Body of pancreas (tissue), 4 donors: ENCODE measurements around the gene EML4.

Source experiments
- POLR2A ChIP-seq, 3 donors: fragments of 450-650 bp; IDR thresholded peaks; one replicate each; pipeline ENCODE4 v1.6.1; 2016; ENCODE audit warnings: antibody characterized with exemption in 3 of 3, mild to moderate bottlenecking in 2 of 3
- TF ChIP-seq, protein P1 (sequence below), 7 experiments: fragments of 450-650 bp in 4 of 7; fragments of 200-600 bp in 3 of 7; sonication (generic) in 3 of 7; IDR thresholded peaks; one replicate each; pipeline ENCODE4 v1.5.1; 2016 to 2019; ENCODE audit warnings: antibody characterized with exemption in 7 of 7

DNA sequence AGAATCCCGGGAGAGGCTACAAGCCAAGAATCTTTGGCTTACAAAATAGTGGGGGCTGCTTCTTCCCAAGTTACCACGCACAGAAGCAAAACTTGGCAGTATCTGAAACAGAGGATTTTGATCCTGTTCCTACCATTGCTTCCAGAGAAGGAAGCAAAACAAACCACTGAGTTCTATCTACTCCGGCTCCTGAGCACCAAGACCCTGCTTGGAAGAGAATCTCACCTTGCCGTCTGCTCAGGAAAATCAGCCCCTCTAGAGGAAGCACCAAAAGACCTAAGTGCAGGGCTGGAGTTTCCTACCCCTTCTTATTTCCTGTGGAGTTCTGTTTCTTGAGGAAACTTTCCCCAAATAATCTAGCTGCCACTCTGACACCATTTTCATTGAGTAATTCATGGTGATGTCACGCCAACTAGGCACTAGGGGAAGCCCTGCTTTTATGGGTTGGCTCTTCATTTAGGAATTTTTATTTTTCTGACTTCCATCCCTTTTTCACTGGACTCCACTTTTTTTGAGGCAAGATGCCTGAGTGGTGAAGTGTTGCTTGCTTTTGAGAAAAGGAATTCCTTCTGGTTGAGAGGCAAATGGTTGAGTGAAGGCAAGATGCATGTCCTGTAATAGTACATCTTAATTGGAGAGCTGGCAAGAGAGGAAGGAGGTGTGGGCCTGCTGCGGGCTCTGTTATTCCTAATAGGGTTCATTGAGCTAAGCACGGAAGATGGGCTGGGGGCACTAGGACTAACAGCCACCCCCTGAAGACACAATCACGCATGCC lies 36.8 kb upstream of the EML4 start:
- no peak for TF ChIP-seq POLR2A (IDR thresholded peaks at IDR 0.05)
- TF ChIP-seq, protein P1, sequence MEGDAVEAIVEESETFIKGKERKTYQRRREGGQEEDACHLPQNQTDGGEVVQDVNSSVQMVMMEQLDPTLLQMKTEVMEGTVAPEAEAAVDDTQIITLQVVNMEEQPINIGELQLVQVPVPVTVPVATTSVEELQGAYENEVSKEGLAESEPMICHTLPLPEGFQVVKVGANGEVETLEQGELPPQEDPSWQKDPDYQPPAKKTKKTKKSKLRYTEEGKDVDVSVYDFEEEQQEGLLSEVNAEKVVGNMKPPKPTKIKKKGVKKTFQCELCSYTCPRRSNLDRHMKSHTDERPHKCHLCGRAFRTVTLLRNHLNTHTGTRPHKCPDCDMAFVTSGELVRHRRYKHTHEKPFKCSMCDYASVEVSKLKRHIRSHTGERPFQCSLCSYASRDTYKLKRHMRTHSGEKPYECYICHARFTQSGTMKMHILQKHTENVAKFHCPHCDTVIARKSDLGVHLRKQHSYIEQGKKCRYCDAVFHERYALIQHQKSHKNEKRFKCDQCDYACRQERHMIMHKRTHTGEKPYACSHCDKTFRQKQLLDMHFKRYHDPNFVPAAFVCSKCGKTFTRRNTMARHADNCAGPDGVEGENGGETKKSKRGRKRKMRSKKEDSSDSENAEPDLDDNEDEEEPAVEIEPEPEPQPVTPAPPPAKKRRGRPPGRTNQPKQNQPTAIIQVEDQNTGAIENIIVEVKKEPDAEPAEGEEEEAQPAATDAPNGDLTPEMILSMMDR (IDR thresholded peaks at IDR 0.05) = no peak
